T-cell (primary cell): Measurements from ENCODE around the gene POLR2E. TPM values are rescaled to one million over a fixed set of nuclear protein-coding genes. Genes with fewer than 3 reads are reported as not detected.

Experiments
- ATAC-seq, 4 experiments: fragments of 200-7000 bp in 3 of 4; fragments of 150-1000 bp in 1 of 4; cut with Tn5 transposase; replicated peaks in 1 of 4; 1 replicate in 3 of 4; 2 replicates in 1 of 4; pipeline ENCODE4 v1.10.0; 2021; ENCODE audit warnings: moderate library complexity in 3 of 4, mild to moderate bottlenecking in 2 of 4, moderate number of reproducible peaks in 1 of 4
- CTCF ChIA-PET, 2 donors: fragments of 300-600 bp; sonication (Branson Sonifier 250); formaldehyde crosslinking; loops; one replicate each; lab custom pipeline; 2022; ENCODE audit warnings: antibody characterized with exemption in 2 of 2; lab: Charles Lee
- POLR2A ChIA-PET, 2 donors: fragments of 300-600 bp; sonication (Branson Sonifier 250); formaldehyde crosslinking; loops; one replicate each; lab custom pipeline; 2022; ENCODE audit warnings: antibody characterized with exemption in 2 of 2; lab: Charles Lee
- DNase-seq, 35 experiments: peaks; one replicate each; pipeline versions ENCODE4 v3.0.0 to v3.0.0-alpha.2; 2013 to 2023
- H3K27ac ChIP-seq: one replicate; pipeline ENCODE4 v1.5.1; 2013; ENCODE audit warnings: low read length
- H3K27me3 ChIP-seq, 2 experiments: replicated peaks in 1 of 2; 1 replicate in 1 of 2; 2 replicates in 1 of 2; pipeline versions ENCODE4 v1.6.1 to v1.7.0; 2013; ENCODE audit warnings: low read length in 1 of 2, mixed read lengths in 1 of 2; ENCODE audit not compliant: control insufficient read depth in 2 of 2, insufficient read depth in 2 of 2; ENCODE audit errors: extremely low read depth in 1 of 2
- H3K36me3 ChIP-seq, 2 donors: 1 replicate in 1 of 2; 2 replicates in 1 of 2; pipeline versions ENCODE4 v1.6.1 to v1.7.0; 2013; ENCODE audit warnings: low read length in 1 of 2; ENCODE audit not compliant: control insufficient read depth in 2 of 2, insufficient read depth in 1 of 2; ENCODE audit errors: extremely low read depth in 1 of 2
- H3K4me1 ChIP-seq, 2 experiments: 1 replicate in 1 of 2; 2 replicates in 1 of 2; pipeline versions ENCODE4 v1.6.1 to v1.7.0; 2013; ENCODE audit warnings: low read length in 2 of 2, mixed read lengths in 1 of 2; ENCODE audit not compliant: insufficient read depth in 2 of 2, control insufficient read depth in 1 of 2; ENCODE audit errors: extremely low read depth in 1 of 2
- H3K4me3 ChIP-seq, 2 donors: 1 replicate in 1 of 2; 2 replicates in 1 of 2; pipeline versions ENCODE4 v1.5.1 to v1.7.0; 2013; ENCODE audit warnings: mild to moderate bottlenecking in 2 of 2, low read length in 1 of 2, moderate library complexity in 1 of 2; ENCODE audit not compliant: control insufficient read depth in 1 of 2; ENCODE audit errors: extremely low read depth in 1 of 2
- H3K9me3 ChIP-seq: 2 replicates; pipeline ENCODE4 v1.7.0; 2013
- H3K27ac Mint-ChIP-seq, 2 donors: one replicate each; pipeline ENCODE4 v1.8.0; 2020 to 2021; ENCODE audit warnings: mild to moderate bottlenecking in 2 of 2, mixed read lengths in 2 of 2
- H3K27me3 Mint-ChIP-seq, 2 donors: one replicate each; pipeline ENCODE4 v1.8.0; 2021 to 2022; ENCODE audit warnings: mixed read lengths in 2 of 2
- H3K36me3 Mint-ChIP-seq: one replicate; pipeline ENCODE4 v1.8.0; 2021; ENCODE audit warnings: mixed read lengths
- H3K4me1 Mint-ChIP-seq, 3 donors: one replicate each; pipeline ENCODE4 v1.8.0; 2020 to 2022; ENCODE audit warnings: mixed read lengths in 3 of 3, mild to moderate bottlenecking in 1 of 3
- H3K4me3 Mint-ChIP-seq, 3 donors: one replicate each; pipeline ENCODE4 v1.8.0; 2020 to 2022; ENCODE audit warnings: mild to moderate bottlenecking in 3 of 3, mixed read lengths in 3 of 3, moderate library complexity in 3 of 3
- H3K9me3 Mint-ChIP-seq, 3 donors: one replicate each; pipeline ENCODE4 v1.8.0; 2020 to 2022; ENCODE audit warnings: mixed read lengths in 3 of 3
- WGBS: methylation state at CpG from one replicate; pipeline ENCODE4 v1.1.5; 2013; ENCODE audit warnings: missing lambda C conversion rate; ENCODE audit not compliant: insufficient coverage; 5-methylcytosine and 5-hydroxymethylcytosine counted together
- total RNA-seq, 35 experiments: library from RNA in 6 of 35; stranded (reverse) in 6 of 35; fragments of 120-200 nt in 1 of 35; gene quantifications; one replicate each; pipeline versions ENCODE4 v1.2.1 to v1.2.4 and lab custom pipeline; 2013 to 2026

Gene POLR2E
- total RNA-seq, 5 donors from 2014 or later (not counting 1 experiment from before 2014, with no cell fraction given): 75.7 to 119 (median 101) TPM

DNA sequence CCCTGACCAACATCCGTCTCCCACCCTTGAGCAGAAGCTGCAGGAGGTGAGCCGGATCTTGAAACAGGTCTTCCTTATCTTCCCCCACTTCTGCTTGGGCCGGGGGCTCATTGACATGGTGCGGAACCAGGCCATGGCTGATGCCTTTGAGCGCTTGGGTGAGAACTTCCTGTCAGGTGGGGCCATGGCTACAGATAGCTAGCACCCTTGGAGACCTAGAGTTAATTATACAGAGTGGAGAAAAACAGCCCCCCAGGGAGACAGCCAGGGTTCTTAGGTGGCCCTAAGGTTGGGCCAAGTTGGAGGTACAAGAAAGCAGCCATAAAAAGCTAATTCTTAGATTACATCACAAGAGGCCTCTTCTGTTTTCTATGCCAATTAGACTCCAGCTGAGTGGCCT, 37.1 kb downstream of the POLR2E start:
- H3K27me3 Mint-ChIP-seq: no peaks in the 10 kb centered on the region
- H3K27me3 ChIP-seq: no peaks in the 10 kb centered on the region
- peak overlapping the region in 1 of 3 donors; percentile 40 for H3K4me3 Mint-ChIP-seq
- POLR2A ChIA-PET: interaction anchor here in 1 of 2 donors (0.6 kb wide), 1 partner anchor 810 kb away, joined by 3 read pairs; no protein-coding TSS in a partner anchor
- CTCF ChIA-PET: interaction anchor here in 1 of 2 donors (0.6 kb wide), 1 partner anchor 1683 kb away, joined by 3 read pairs; no protein-coding TSS in a partner anchor
- DNase-seq (peak in 1 of 35 experiments; percentile 39), ATAC-seq (peak in 3 of 4 experiments; percentile 34 to 48 (median 42))
- peaks cover 0 to 25% of the 10 kb centered on the region in 2 experiments for H3K4me1 ChIP-seq
- H3K9me3 ChIP-seq: no peaks in the 10 kb centered on the region
- peaks cover 29% of the 10 kb centered on the region for H3K36me3 Mint-ChIP-seq
- H3K4me3 ChIP-seq: no peak overlapping the region
- peaks cover 20 to 27% of the 10 kb centered on the region in 2 donors for H3K36me3 ChIP-seq
- peak overlapping the region; percentile 73 to 95 for H3K27ac Mint-ChIP-seq
- H3K4me1 Mint-ChIP-seq: peaks cover 19 to 25% (median 25%) of the 10 kb centered on the region in 3 donors
- WGBS: no CpG with 5 or more reads among the region's 5 CpGs
- H3K27ac ChIP-seq: peak overlapping the region; percentile 41
- no peaks in the 10 kb centered on the region for H3K9me3 Mint-ChIP-seq

- peaks cover 0 to 22% of the 10 kb centered on the region in 2 experiments for H3K4me1 ChIP-seq
- peak overlapping the region in 1 of 2 donors; percentile 40 for H3K4me3 ChIP-seq
- Mint-ChIP-seq H3K4me1 (peaks cover 19 to 30% (median 25%) of the 10 kb centered on the region in 3 donors), H3K36me3 (peaks cover 29% of the 10 kb centered on the region), H3K27ac (peak overlapping the region; percentile 73 to 95), H3K9me3 (no peaks in the 10 kb centered on the region), H3K4me3 (peak overlapping the region in 1 of 3 donors; percentile 43), H3K27me3 (no peaks in the 10 kb centered on the region)
- WGBS: 8% methylated on average over 1 of the region's 3 CpGs
- H3K27me3 ChIP-seq: no peaks in the 10 kb centered on the region
- H3K36me3 ChIP-seq: peaks cover 20 to 27% of the 10 kb centered on the region in 2 donors
- ChIA-PET POLR2A (no interaction called here), CTCF (interaction anchor here (0.6 to 0.7 kb wide), 2 partner anchors 10 to 32 kb away, joined by 3 to 7 read pairs; no protein-coding TSS in a partner anchor)
- peak overlapping the region; percentile 41 for H3K27ac ChIP-seq
- DNase-seq: peak in 4 of 35 experiments; percentile 38 to 72 (median 53)
- ATAC-seq: peak; percentile 79 to 82 (median 79)
- no peaks in the 10 kb centered on the region for H3K9me3 ChIP-seq
Measured at GRCh38 chr19:1057176-1057855, 37.9 kb downstream of the POLR2E start.

DNA sequence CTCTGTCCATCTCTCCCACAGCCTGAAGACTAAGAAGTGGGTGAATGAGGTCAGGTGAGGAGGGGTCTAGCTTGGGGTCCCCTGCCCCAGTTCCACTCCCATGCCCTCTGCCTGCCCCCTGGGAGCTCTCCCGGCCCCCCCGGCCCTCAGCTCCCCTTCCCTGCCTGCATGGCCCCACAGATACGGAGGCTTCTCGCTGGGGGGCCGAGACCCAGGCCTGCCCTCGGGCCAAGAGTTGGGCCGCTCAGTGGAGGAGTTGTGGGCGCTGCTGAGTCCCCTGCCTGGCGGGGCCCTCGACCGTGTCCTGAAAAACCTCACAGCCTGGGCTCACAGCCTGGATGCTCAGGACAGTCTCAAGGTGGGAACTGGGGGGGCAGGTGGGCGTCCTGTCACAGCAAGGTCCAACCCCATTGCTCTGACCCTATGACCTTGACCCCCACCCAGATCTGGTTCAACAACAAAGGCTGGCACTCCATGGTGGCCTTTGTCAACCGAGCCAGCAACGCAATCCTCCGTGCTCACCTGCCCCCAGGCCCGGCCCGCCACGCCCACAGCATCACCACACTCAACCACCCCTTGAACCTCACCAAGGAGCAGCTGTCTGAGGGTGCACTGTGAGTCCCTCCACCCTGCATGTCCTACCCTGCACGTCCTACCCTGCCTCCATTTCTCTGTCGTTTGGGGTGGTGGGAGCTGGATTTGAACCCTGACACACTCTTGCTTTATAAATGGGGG, 39.1 kb downstream of the POLR2E start:
- Histone ChIP-seq H3K27ac (no peak overlapping the region), H3K27me3 (no peaks in the 10 kb centered on the region), H3K4me3 (peak overlapping the region in 1 of 2 donors; percentile 10), H3K36me3 (peaks cover 20 to 25% of the 10 kb centered on the region in 2 donors), H3K9me3 (no peaks in the 10 kb centered on the region), H3K4me1 (peaks cover 0 to 27% of the 10 kb centered on the region in 2 experiments)
- no peak for ATAC-seq
- DNase-seq: no peak
- POLR2A ChIA-PET: no interaction called here
- Mint-ChIP-seq H3K4me3 (no peak overlapping the region), H3K9me3 (no peaks in the 10 kb centered on the region), H3K27ac (peak overlapping the region; percentile 27 to 73), H3K27me3 (no peaks in the 10 kb centered on the region), H3K36me3 (peaks cover 33% of the 10 kb centered on the region), H3K4me1 (peaks cover 23 to 34% (median 25%) of the 10 kb centered on the region in 3 donors)
- CTCF ChIA-PET: no interaction called here
- WGBS: 96% methylated on average over 15 of the region's 20 CpGs

DNA sequence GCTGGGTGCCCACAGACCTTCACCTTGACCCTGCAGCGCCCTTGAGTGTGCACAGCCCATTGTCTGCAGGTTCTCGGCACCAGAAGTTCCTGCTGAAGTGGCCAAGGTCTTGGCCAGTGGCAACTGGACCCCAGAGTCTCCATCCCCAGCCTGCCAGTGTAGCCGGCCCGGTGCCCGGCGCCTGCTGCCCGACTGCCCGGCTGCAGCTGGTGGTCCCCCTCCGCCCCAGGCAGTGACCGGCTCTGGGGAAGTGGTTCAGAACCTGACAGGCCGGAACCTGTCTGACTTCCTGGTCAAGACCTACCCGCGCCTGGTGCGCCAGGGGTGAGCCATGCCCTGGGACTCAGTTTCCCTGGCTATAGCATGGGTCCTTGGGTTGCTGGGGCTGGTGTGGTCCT, 40.1 kb downstream of the POLR2E start:
- no peak for ATAC-seq
- no peaks in the 10 kb centered on the region for H3K27me3 Mint-ChIP-seq
- Histone ChIP-seq H3K9me3 (no peaks in the 10 kb centered on the region), H3K4me3 (no peak overlapping the region), H3K27ac (no peak overlapping the region), H3K4me1 (peaks cover 0 to 27% of the 10 kb centered on the region in 2 experiments), H3K27me3 (no peaks in the 10 kb centered on the region), H3K36me3 (peaks cover 20 to 25% of the 10 kb centered on the region in 2 donors)
- CTCF ChIA-PET: no interaction called here
- DNase-seq: no peak
- H3K4me3 Mint-ChIP-seq: no peak overlapping the region
- H3K27ac Mint-ChIP-seq: no peak overlapping the region
- H3K36me3 Mint-ChIP-seq: peaks cover 33% of the 10 kb centered on the region
- whole genome bisulfite sequencing: 89% methylated on average over 13 of the region's 14 CpGs
- H3K9me3 Mint-ChIP-seq: no peaks in the 10 kb centered on the region
- POLR2A ChIA-PET: no interaction called here
- peaks cover 23 to 34% (median 25%) of the 10 kb centered on the region in 3 donors for H3K4me1 Mint-ChIP-seq

GRCh38 chr19:1054102-1055027, 40.8 kb downstream of the POLR2E start:
- H3K9me3 Mint-ChIP-seq: no peaks in the 10 kb centered on the region
- Histone ChIP-seq H3K4me1 (peaks cover 0 to 27% of the 10 kb centered on the region in 2 experiments), H3K27me3 (no peaks in the 10 kb centered on the region), H3K27ac (no peak overlapping the region), H3K36me3 (peaks cover 20 to 25% of the 10 kb centered on the region in 2 donors), H3K9me3 (no peaks in the 10 kb centered on the region), H3K4me3 (no peak overlapping the region)
- WGBS: 91% methylated on average over 12 of the region's 28 CpGs
- no peak overlapping the region for H3K4me3 Mint-ChIP-seq
- no peak for ATAC-seq
- H3K27me3 Mint-ChIP-seq: no peaks in the 10 kb centered on the region
- no peak overlapping the region for H3K27ac Mint-ChIP-seq
- peaks cover 33% of the 10 kb centered on the region for H3K36me3 Mint-ChIP-seq
- DNase-seq: no peak
- ChIA-PET POLR2A (no interaction called here), CTCF (no interaction called here)
- H3K4me1 Mint-ChIP-seq: peaks cover 23 to 34% (median 25%) of the 10 kb centered on the region in 3 donors
